Cardiac septum (tissue), 1 donor: ENCODE data around the gene STAT6. TPM values are rescaled to one million over a fixed set of nuclear protein-coding genes. Genes with fewer than 3 reads are reported as not detected.
"Not testable (repeated sequence)": the region's sequence is repeated elsewhere in the genome, so short reads cannot be mapped to it uniquely, and the experiment has no call there.

Experiments
- DNase-seq: peaks from one replicate; pipeline ENCODE4 v3.0.0-alpha.2; 2020; ENCODE audit warnings: low spot score
- intact Hi-C: fragments of 100-400 bp; cut with DNase I; formaldehyde crosslinking; loops from one replicate; pipeline ENCODE4 v1.14.0; 2022
- total RNA-seq: library from RNA; stranded (reverse); fragmentation: NEBNext Ultra II Directional; extraction: Animal tissue kit (Norgen Biotek cat#: 25700); gene quantifications from one replicate; pipeline ENCODE4 v1.2.1, GENCODE V29; 2021
- donor health status: DM: no; HTN: no; CAD: no.

STAT6 gene
- total RNA-seq, 1 donor from 2014 or later = 42.1 TPM

DNA sequence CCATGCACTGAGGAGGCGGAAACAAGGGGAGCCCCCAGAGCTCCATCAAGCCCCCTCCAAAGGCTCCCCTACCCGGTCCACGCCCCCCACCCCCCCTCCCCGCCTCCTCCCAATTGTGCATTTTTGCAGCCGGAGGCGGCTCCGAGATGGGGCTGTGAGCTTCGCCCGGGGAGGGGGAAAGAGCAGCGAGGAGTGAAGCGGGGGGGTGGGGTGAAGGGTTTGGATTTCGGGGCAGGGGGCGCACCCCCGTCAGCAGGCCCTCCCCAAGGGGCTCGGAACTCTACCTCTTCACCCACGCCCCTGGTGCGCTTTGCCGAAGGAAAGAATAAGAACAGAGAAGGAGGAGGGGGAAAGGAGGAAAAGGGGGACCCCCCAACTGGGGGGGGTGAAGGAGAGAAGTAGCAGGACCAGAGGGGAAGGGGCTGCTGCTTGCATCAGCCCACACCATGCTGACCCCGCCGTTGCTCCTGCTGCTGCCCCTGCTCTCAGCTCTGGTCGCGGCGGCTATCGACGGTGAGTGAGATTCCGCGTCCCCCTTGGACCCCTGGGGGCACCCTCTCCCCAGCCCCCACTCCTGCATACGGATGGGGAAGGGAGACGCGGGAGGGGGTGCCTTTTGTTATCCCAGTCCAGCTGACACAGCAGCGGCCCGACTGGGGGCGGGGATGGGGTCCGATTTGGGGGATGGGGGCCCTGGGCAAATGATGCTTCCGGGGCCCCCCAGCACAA, 17.5 kb upstream of the STAT6 start:
- intact Hi-C loops = no loop called here
- no peak for DNase-seq

DNA sequence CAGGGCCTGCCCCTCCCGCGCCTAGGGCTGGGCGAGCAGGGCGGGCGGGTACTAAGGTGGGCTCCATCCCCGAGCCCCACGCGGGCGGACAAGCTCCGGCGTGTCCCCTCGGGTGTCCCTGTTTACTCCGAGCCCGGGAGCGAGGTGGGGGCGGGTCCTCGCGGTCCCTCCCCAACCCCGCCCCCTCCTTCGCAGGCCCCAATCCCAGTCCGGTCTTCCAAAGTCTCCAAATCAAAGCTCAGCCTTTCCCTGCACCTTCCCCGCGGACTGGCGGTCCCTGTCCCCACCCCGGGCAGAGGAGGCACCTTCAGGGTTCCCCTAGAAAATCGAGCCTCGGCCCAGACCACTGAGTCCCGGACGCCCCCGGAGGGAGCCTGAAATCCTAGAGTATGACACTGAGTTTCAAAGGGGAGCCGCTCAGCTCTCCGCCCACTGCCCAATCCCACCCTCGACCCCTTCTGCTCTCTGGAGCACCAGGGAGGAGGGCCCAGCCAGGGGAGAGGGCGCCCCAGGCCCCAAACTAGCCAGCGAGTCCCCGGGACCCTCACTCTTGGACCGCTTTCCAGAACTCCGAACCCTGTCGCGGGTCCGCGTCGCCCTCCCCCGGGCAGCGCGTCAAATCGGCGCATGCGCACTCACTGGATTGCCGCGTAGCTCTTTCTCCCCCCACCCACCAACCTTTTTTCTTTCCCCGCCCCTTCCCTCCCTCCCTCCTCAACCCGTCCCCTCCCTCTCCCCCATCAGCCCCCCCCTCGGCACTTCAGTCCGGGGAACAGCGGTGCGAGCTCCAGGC, 16.8 kb upstream of the STAT6 start, which contains the start of gene LRP1:
Gene LRP1 (plus strand): TSS at position 758 of the 793 bp plus-strand sequence. CDS start 482 bp downstream, outside the sequence.
- peak; percentile 89 for DNase-seq
- intact Hi-C loops = loop anchor here (2.0 kb wide), 1 partner anchor 25 kb away; no protein-coding TSS in a partner anchor

DNA sequence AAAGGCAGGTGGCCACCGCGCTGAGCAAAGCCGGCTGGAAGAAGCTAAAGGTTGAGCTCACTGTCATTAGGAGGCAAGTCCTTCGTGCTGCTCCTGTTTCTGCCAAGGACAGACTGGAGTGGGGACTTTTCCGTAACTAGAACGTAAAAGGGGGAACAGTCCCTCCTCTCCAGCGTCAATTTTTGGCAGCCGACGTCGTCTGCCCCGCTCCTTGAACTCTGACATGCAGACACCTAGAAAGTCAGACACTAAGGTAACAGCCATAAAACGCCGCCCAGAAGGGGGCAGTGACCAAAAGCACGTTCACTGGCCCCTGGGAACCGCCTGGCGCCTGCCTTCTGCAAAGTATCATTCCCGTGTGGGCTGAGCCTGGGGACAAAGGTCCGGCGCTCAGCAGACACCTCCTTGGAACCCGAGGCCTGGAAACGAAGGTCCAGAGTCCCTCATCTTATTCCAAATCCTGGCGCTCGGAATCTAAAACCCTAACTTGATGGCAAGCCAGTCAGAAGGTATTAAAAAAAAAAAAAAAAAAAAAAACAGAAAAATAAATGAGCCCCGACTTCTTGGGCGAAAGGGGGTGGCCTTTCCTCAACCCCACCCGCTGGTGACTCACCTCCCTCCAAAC, 16.1 kb upstream of the STAT6 start:
- no peak for DNase-seq
- intact Hi-C loops = loop anchor here (2.0 kb wide), 1 partner anchor 26 kb away; no protein-coding TSS in a partner anchor

DNA sequence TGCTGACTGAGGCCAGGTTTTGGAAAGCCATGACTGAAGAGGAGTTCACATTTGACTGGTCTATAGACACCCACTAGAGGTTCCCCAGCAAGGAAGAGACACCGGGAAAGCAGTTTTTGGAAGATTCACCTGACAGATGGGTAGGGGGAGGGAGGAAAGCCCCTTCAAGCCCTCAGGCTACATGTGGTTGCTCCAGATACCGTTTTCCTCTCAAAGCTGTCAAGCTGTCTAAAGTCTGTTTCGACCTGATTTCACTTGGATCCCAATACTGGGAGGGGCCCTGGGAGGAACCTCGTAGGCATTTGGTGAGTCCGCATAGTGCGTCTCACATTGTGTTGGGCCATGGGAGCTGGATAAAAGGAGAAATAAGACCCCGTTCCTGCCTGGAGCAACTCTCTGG, 15.4 kb upstream of the STAT6 start:
- intact Hi-C loops = loop anchor here (2.0 kb wide), 1 partner anchor 26 kb away; no protein-coding TSS in a partner anchor
- DNase-seq = no peak

DNA sequence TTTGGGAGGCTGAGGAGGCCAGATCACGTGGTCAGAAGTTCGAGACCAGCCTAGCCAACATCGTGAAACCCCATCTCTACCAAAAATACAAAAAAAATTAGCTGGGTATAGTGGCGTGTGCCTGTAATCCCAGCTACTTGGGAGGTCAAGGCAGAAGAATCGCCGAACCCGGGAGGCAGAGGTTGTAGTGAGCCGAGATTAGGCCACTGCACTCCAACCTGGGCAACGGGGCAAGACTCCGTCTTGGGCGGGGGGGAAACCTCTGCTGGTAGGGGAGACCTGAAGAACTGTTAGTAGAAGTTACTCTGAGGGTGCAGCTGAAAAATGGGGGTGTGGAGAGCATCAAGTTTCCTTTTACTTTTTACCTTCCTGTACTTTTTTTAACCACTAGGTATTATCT, 14.9 kb upstream of the STAT6 start:
- intact Hi-C loops = loop anchor here (2.0 kb wide), 1 partner anchor 27 kb away; no protein-coding TSS in a partner anchor
- no peak for DNase-seq

DNA sequence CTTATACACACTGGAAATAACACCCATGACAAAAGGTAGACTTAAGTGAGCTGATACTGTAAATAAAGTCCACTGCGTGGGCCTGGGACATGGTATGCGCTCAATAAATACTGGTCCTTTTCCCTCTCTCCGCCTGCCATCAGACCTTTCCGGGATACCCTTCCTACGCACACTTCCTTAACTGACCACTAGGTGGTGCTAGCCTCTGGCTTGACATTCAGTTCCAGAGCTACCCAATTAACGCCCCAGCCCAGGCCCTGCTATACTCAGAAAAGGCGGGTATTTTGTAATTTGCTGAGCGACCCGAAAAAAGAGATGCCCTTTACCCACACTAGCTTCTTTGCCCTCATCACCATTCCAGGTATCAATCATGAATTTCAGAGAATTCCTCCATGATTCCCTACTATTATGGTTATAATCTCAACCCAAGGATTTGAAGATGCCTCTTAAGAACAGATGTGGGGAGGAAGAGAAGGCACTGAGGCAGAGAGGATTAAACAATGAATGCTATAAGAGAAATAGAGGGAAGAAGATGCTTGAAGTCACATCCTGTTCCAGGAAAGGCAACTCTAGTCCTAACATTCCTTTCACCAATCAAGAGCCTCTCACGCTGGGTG, 13.2 kb upstream of the STAT6 start:
- DNase-seq = no peak
- intact Hi-C loops = loop anchor here (1.0 to 2.0 kb wide), 2 partner anchors 50 to 59 kb away; no protein-coding TSS in a partner anchor

DNA sequence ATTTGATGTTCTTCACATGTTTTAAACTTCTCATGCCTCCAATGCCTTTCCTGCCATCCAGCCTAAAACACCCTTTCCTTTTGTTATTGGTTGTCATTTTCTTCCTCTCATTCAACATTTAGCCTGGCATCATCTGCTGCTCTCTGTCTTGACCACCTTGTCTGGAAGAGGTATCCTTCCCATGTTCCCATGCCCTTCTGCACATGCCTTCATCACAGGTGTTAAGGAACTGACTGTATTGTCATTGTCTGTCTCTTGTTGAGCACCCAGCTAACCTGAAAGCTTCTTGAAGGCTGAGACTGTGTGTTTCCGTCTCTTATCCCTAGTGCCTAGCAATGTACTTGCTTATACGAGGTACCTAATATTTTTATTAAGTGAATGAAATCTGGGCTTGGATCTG, 12.7 kb upstream of the STAT6 start:
- intact Hi-C loops = loop anchor here (1.0 to 2.0 kb wide), 2 partner anchors 51 to 59 kb away; no protein-coding TSS in a partner anchor

DNA sequence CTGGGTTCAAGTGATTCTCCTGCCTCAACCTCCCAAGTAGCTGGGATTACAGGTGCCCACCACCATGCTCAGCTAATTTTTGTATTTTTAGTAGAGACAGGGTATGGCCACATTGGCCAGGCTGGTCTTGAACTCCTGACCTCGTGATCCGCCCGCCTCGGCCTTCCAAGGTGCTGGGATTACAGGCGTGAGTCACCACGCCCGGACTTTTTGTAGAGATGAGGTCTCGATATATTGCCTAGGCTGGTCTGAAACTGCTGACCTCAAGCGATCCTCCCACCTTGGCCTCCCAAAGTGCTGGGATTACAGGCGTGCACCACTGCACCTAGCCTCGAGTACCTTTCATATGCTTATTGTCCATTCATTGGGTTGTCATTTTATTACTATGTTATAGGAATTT, 9.6 kb upstream of the STAT6 start:
- intact Hi-C loops, DNase-seq: not testable (repeated sequence)

More for the DNA sequence above, 12.7 kb upstream of the STAT6 start:
- DNase-seq = no peak

DNA sequence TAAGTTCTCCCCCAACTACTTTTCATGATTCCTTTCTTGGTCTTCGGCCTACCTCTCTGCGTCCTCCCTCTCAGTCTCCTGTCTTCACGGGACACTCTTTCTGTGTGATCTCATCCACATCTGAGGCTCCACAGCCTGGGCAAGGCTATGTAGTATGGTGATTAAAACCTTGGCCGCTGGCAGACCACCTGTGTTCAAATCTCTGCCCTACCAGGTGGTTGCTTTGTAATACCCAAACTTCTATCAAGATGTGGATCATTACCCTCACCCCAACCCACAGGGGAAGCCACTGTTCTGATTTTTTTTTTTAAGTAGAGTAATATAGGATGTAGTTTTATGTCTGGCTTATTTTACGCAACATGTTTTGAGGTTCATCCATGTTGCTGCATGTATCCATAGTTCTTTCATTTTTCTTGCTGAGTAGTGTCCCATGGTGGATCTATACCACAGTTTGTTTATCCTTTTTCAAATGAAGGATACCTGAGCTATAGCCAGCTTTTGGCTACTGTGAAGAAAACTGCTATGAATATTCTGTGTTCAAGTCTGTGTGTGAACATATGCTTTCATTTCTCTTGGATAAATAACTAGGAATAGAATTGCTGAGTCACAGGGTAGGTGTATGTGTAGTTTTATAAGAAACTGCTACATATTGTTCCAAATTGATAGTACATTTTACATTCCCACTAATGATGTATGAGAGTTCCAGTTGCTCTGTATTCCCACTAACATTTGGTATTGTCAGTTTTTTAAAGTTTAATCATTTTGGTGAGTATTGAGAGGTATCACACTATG, 8.3 kb upstream of the STAT6 start:
- intact Hi-C loops = no loop called here
- no peak for DNase-seq

DNA sequence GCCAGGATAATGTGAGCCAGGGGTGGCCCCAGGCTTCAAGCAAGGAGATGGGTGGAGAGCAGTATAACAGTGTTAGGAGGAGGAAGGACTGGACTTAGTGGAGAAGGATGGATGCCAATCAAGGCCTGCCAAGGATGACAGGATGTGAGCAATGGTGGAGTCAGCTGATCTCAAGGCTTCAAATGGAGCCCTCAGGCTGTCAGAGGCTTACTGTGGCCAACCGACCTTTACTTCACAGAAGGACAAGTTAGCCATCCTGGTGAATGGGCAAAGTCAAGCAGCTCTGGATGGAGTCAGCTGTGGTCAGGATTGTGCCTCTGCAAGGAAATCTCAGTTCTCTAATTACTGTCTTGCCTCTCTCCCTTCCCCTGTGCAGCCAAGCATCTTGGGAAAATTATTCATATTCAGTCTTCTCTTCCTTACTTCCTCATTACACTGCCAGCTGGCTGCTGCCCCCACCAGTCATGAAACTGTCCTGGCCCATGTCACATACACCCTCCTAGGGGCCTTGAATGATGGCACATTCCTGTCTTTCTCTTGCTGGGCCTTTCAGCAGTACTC, 7.6 kb upstream of the STAT6 start:
- intact Hi-C loops = no loop called here
- no peak for DNase-seq

DNA sequence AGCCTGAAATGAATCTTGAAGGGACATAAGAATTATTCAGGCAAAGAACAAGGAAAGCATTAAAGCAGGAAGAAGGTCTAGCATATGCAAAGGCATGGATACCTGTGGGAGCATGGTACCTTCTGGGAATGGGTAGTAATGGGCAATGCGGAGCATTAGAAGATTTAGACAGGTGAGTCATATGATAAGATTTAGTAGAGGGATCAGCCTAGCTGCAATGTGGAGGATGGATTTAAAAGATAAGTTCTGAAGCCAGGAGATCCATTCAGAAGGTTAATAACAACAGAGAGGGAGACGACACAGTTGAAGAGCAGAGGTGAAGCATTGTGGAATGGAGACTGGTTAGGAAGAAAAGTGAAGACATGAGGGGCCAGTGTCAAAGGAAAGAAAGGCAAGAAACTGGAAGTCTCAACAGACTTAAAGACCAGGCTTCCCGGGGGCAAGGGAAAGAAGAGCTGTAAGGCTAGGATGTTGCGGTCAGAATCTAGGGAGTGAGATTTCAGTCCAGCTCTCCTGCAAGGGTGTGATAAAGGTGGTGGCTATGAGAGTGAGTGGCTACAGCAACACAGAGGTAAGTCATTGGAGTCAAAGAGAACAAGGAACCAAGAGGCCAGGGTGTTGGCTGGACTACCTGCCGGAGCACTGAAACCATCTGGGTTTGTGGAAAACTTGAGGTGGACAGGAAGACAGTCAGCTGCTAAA, 5.6 kb upstream of the STAT6 start:
- intact Hi-C loops = no loop called here
- DNase-seq = no peak

DNA sequence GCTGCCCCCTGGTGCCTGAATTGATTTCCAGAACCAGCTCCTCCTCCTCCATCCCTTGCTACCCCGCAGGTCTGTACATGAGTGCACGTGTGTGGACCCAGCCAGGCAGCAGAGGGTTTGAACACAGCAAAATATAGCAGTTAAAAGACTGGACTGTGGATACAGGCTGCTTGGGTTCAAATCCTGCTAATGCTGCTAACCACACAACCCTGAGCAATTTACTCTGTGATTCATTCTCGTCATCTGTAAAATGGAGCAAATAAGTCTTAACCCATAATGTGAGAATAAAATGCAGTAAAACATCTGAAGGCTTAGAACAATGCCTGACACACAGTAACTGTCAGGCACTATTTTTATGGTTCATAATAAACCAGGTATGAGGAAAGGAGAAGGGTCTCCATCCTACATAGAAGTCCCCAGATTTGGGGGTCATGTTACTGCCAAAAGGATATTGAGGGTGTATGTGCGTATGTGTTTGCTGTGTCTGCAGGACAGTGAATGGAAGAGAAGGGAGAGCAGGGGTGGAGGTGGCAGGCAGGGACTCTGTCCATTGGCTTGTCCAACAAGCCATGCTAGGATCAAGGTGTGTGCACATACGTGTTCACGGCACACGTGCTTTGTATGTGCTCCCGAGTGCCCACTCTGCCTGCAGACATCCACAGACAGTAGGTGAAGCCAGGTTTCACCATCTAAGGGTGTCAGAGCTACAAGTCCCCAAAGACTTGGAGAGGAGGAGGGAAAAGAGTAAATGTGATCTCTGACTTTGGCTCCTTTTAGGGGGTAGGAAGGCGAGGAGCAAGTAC, 1.5 kb upstream of the STAT6 start:
- DNase-seq = no peak
- intact Hi-C loops = loop anchor here (1.0 to 5.0 kb wide), 2 partner anchors 43 to 105 kb away; partner anchors contain the start of gene ZBTB39

DNA sequence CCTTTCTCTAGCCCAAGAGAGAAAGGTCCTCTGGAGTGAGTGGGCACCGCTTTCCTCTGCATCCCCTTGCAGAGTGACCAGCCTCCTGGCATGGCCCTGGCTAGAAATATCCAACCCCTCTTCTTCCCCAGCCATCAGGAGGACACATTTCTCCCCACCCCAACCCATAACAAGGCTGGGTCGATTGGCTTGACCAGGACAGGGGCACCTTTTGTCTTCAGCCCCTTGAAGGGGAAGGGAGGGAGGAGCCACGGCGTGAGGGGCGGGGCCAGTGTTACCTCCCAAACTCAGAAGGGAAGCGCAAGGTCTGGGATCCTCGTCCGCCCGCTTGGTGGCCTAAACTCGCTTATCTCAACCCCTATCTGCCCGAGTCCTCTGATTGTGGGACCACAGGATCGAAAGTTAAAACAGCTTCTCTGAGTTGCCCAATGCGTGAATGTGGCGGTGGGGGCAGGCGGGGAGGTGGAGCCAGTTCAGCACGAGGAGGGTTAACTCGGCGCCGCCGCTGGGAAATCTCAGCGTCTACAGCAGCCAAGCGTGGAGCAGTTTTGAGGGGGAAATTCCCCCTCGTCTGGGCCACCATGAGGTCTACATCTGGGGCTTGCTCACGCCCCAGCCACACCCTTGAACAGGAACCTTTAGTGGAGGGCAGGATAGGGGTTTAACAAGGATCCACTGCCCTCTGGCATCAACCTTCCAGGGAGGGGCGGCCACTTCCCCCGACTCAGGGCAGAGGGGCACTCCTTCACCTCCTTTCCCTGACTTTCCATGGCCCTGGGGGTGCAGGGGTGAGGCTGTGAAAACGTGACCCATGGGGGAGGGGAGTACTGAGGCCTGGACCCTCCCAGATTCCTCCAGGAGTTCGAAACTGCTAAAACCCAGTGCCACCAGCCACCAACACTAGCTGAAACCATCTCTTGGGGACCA, 795 bp downstream of the STAT6 start:
- DNase-seq = peak; percentile 88
- intact Hi-C loops = loop anchor here (1.0 to 5.0 kb wide), 2 partner anchors 22 to 103 kb away; partner anchors contain the start of gene ZBTB39

DNA sequence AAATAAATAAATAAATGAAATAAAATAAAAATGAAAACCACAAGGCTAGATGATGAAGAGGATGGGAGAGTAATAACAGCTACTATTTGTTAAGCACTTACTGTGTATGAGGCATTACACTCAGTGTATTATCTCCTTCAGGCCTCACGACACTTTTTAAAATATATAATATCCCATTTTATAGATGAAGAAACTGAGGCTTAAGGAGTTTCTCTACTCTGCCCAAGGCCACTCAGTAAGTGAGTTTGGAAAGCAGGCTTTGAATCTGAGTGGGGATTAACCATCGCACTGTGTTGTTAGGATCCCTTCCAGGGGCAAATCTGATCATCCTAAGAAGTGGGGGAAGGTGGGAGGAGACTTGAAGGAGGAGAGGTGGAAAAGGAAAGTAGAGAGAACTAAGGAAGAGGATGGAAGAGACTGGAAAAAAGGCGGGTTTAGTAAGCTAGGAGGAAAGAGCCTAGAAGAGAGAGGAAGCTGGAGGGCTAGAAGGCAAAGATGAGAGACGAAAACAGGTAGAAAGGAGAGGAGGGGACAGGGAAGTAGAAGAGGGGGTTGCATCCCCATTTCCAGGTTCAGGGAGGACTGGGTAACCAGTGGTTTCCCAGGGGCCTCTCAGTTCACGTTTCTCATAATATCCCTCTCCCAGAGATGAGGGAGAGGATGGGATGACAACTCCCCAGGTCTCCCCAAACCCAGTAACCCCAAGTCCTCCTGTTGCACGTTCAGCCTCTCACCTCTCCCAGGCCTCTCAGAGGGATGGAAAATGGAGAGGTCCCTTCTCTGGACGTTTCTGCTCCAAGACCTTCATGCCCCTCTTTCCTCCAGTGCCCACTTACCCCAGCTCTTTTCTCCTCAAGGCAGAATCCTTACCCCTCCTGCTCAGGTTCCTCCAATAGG, 1.7 kb downstream of the STAT6 start:
- no peak for DNase-seq
- intact Hi-C loops = loop anchor here (5.0 kb wide), 1 partner anchor 102 kb away; the partner anchor contains the start of gene ZBTB39
